Lung microvascular endothelial cell (primary cell): Measurements from ENCODE around the gene KCNN3. TPM values are rescaled to one million over a fixed set of nuclear protein-coding genes. Genes with fewer than 3 reads are reported as not detected.

Experiments
- DNase-seq, 2 donors: peaks; one replicate each; pipeline versions ENCODE4 v3.0.0 to v3.0.0-alpha.2; 2010; ENCODE audit warnings: low read depth in 2 of 2
- total RNA-seq: library from RNA; depleted of rRNA; stranded (reverse); fragments of >200 nt; gene quantifications from 2 replicates; pipeline ENCODE4 v1.2.1, GENCODE V29; 2014

KCNN3 gene
- total RNA-seq, 1 donor from 2014 or later = 0.99 TPM

DNA sequence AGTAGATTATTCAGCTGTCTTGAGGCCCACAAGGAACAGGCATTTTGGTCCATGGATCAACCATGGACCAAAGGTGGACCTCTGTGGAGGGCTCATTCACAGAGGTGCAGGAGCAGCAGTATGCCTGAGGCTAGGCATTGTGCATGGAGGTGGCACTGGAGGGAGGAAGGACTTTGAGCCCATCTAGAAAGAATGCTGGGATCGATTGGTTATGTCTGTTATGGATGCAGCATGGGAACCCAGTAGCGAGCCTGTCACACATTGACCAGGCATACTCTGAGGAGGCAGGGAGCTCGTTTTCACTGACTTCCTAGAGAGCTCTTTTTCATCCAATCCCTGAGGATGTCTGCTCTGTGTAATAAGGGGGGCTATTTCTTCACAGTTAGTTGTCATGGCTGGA, 75.5 kb downstream of the KCNN3 start:
- DNase-seq = no peak

DNA sequence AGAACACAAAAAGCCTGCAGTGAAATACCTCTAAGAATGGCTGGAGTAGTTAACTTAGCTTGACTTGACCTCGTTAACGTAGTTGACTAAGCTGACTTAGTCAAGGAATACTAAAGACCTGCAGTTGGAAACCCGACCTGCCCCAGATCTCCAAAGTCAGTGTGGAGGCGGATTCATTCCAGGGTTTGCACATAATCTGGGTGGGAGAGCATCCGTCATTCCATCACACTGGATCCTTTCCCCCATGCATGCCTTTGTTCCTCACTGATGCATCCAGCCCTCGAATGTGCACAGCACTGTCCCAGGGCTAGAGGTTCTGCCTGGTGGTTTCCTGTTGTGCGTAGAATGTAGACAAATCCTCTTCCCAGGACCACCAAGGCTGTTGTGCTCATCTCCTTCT, 76.4 kb downstream of the KCNN3 start:
- DNase-seq = no peak

DNA sequence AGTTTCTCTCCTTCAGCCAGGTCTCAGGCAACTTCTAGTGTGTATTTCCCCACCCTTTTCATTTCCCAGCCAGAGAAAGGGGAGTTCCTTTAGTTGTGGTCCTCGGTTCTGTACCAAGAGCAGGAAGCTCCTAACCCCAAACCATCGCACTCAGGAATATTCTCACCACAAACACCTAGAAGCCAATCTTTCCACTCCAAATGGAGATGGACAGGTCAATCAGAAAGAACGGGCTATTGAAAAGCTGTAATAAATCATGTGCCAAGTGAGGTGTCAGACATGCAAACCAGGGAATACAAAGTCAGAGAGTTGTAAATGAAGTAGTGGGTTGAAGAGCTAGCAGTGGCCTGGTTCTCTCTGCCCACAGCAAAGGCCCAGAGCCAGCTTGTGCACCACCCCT, 77.2 kb downstream of the KCNN3 start:
- no peak for DNase-seq

DNA sequence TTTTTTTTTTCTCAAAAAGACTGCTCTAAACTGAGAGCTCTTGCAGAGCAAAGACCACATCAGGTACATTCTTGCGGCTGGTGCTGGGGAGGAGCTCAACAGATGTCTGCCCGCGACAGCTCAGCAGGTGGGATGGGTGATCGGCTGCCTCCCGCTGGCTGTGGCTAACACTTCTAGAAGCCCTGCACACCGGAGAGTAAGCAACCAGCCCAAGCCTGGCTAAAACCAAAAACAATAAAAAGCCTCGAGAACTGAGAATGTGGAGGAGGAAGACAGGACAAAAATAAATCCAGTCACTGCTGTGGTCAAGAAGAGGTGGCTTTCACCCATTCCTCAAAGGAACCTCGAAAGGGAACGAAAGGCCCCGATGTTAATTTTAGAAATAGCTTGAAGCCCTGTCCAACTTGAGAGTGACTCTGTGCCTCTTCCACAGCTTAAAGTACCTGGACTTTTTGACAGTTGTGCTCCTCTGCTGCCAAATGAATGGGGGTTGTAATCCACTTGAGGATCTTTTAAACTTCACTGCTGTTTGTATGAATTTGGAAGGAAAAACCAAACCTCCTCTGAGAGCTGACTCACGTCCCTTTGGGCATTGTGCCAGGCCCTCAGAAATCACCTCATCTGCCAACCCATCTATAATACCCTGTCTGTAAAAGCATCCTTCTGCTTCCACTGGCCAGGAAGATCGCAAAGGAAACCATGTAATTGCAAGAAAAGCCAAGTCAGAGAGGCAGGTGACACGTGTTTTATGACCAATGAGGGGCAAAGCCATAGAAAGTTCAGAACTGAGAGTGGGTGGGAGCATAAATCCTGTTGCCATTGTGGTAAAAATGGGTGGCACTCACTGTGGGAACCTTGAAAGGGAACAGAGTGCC, 78.6 kb downstream of the KCNN3 start:
- DNase-seq = peak; percentile 23 to 93

DNA sequence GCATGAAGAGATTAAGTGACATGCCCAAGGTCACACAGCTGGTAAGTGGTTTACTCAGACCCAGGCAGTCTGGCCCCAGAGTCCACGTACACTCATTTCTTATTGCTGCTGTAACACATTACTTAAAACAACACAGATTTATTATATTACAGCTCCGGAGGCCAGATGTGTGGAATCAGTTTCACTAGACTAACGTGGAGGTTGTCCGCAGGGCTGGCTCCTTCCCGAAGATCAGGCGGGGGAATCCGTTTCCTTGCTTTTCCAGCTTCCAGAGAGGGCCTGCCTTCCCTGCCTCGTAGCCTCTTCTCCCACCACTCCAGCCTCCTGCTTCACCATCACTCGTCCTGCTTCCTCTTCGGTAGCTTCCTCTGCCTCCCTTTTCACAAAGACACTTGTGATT, 81.2 kb downstream of the KCNN3 start:
- no peak for DNase-seq

- no peak for DNase-seq
Observed at GRCh38 chr1:154788110-154788870, 81.8 kb downstream of the KCNN3 start.

DNA sequence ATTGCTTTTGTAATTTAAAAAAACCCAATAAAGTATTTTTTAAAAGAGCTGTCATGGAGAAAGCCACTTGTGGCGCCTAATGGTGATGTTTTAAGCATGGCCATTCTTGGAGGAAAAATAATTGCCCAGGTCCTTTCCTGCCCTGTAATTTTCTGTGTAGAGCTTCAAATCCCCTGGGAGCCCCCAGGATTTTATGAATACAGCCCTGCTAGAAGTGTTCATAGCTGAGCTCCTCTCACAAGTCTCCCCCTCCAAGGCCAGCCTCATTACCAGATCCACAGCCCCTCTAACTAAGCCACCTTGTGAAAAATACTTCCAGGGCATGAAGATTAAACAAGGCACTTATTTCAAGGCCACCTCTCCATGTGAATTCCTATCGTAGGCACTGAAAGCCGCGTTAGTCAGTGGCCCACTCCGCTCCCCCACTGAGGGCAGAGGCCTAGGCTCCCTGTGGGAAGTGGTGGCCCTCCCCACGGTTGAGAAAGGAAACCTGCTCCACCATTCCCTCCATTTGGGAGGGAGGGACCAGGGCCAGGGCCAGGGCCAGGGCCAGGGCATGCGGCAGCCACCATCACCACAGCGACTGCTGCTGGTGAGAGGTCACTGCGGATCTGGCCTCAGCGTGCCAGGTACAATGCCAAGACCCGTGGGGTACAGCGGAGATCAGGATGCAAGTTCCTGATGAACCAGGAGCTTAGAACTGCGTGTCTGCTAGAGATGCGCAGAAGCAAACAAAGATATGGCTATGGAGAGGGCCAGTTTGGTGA, 83.1 kb downstream of the KCNN3 start:
- DNase-seq = no peak

GRCh38 chr1:154784924-154785531, 85.1 kb downstream of the KCNN3 start:
- DNase-seq = peak; percentile 91

GRCh38 chr1:154784416-154784815, 85.7 kb downstream of the KCNN3 start:
- DNase-seq = no peak

GRCh38 chr1:154783976-154784375, 86.1 kb downstream of the KCNN3 start:
- no peak for DNase-seq

DNA sequence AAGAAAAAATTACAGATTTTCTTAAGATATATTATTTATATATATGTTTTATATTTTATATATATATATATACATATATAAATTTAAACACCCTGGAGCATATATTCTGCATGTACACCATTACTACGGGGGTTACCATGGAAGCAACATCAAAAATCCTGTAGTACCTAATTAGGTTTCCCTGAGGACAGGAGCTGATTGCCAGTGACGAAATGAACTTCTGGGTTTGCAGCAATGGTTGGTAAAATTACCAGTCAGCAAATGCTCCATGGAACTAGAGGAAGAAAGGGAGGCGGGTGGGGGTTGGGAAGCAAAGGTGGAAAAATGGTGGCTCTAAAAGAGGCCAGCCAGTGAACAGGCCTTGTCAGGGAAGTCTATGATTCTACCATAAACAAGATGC, 89.5 kb downstream of the KCNN3 start:
- DNase-seq = no peak

DNA sequence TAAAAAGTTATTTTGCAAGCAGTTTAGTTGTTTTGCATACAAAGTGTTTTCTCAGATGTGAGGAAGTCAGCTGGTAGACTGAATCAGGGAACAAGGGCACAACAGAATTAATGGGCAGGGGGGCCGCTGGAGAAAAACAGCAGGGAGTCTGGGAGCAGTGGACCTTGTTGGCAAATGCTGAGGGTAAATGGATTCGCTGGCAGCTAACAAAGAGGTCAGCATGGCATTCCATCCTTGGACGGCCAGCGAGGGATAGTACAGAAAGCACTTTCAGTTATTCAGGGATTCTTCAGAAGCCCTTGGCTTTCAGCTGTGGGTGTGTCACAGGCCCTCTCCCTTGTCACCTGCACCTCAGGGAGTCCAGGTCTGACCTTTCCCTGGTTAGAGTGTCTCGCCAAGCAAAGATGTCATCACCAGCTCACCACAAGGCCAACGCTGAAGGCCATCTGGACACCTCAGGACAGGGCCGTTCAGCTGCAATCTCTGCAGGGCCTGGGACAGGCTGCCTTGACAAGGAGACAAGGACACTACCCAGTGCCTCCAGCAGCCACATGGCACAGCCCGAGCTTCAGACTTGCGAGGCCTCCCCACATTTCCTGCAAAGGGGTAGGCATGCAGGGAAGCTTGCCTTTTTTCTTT, 90.4 kb downstream of the KCNN3 start:
- no peak for DNase-seq

DNA sequence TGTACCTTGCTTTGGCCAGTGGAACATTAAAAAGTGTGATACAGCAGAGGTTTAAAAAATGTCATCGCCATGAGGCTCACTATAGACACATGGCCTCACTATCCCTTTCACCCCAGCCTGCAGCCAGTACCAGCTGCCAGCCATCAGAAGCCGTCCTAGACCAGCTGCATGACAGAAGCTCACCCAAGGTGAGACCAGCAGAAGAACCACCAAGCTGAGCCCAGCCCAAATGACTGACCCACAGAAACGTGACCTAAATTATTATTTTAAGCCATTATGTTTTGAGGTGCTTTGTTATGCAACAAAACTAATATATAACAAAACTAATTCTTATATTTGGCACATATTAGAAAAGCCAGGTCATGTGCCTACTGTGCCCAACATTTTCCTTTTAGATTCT, 91.1 kb downstream of the KCNN3 start:
- no peak for DNase-seq

DNA sequence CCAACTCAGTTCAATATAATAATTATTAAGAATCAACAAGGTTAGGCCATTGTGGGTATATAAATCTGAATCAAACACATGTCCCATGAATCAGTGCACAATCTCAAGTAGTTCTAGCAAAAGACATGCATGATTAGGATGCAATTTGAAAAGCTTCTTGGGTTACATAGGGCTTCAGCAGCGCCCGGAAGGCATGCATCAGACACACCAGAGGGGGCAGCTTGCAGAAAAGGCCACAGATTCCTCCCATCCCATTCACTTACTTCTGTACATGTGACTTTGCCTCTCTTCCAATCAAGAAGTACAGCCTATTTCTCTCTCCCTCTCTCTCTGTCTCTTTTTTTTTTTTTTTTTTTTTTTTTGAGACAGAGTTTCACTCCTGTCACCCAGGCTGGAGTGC, 91.8 kb downstream of the KCNN3 start:
- no peak for DNase-seq

DNA sequence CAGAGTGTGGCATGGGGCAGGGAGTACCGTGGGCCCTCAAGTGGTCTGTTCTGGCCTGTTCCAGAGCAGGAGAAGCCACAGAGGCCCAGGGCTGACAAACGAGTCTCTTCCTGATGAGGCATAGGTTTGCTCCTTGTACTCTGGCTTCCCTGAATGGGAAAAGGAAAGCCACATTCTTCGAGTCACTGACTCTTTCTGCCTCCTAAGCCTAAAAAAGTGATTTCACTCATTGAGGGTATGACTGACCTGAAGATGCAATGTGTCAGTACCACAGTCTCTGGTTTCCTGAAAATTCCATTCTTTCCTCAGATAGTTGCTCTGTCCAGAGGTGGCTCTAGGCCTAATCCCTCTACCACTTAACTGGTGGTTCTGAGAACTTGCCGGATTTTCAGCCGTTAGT, 92.3 kb downstream of the KCNN3 start:
- DNase-seq = no peak

DNA sequence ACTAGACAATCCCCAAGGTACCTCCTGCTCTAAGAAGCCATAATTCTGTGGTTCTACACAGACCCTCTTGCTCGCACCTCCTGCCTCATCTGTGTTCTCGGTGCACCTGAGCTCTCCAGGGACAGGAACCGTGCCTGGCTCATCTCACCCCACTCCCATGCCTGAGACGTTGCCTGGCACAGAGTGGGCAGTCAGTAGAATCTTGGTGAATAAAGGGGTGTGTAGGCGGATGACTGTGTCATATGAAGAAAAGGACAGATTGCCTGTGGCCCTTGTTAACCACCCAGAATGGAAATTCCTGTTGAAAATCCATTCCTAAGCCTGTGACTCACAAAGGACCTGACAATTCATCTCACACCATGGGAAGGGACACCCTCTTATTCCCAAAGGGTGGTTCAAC, 92.9 kb downstream of the KCNN3 start:
- DNase-seq = no peak

- no peak for DNase-seq
Observed at GRCh38 chr1:154775621-154776605, 94.2 kb downstream of the KCNN3 start.

GRCh38 chr1:154774175-154774855, 95.8 kb downstream of the KCNN3 start:
- DNase-seq = no peak

DNA sequence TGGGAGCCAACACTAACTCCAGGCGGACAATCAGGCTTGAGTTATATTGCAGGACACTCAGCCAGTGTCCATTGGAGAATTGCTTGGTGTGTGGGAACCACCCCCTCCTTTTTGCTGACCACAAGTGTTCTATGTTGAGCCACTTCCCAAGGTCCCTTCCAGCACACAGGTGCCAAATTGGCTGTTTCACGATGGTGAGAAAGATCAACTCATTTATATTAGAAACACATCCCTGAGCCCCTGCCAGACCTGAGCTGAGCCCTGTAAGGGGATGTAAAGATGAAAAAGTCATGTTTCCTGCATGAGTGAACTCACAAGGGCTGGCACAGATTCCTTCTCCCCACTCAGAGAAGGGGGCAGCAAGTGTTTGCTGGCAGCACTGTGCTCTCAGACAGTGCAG, 96.5 kb downstream of the KCNN3 start:
- DNase-seq = no peak
